Esophagus muscularis mucosa (tissue), 4 donors: Measurements from ENCODE around the gene CAPZA1. TPM values are rescaled to one million over a fixed set of nuclear protein-coding genes. Genes with fewer than 3 reads are reported as not detected.
A peak's percentile ranks its signal among the peaks of the same experiment; 100 is the strongest.
"Not testable (repeated sequence)": the region's sequence is repeated elsewhere in the genome, so short reads cannot be mapped to it uniquely, and the experiment has no call there.

ENCODE experiments used
- DNase-seq: peaks from one replicate; pipeline ENCODE4 v3.0.0-alpha.2; 2017; ENCODE audit errors: extremely low spot score
- H3K27ac ChIP-seq, 4 donors: fragments of 200-600 bp; sonication (generic); replicated peaks in 1 of 4; 1 replicate in 3 of 4; 2 replicates in 1 of 4; pipeline ENCODE4 v1.5.1; 2016 to 2019; ENCODE audit warnings: mild to moderate bottlenecking in 1 of 4
- H3K27me3 ChIP-seq, 4 donors: fragments of 200-600 bp; sonication (generic); one replicate each; pipeline versions ENCODE4 v1.5.1 to v1.6.0; 2016 to 2019
- H3K36me3 ChIP-seq, 4 donors: fragments of 200-600 bp; sonication (generic); one replicate each; pipeline ENCODE4 v1.5.1; 2016 to 2019
- H3K4me1 ChIP-seq, 4 donors: fragments of 200-600 bp; sonication (generic); one replicate each; pipeline ENCODE4 v1.5.1; 2016 to 2019
- H3K4me3 ChIP-seq, 4 donors: fragments of 200-600 bp; sonication (generic); 1 replicate in 2 of 4; 2 replicates in 2 of 4; pipeline ENCODE4 v1.5.1; 2016 to 2019; ENCODE audit warnings: mild to moderate bottlenecking in 4 of 4, moderate library complexity in 1 of 4
- H3K9me3 ChIP-seq, 4 donors: fragments of 200-600 bp; sonication (generic); 1 replicate in 3 of 4; 2 replicates in 1 of 4; pipeline ENCODE4 v1.5.1; 2016 to 2019
- CTCF ChIP-seq, 3 experiments: fragments of 200-600 bp in 2 of 3; fragments of 450-650 bp in 1 of 3; sonication (generic) in 2 of 3; IDR thresholded peaks; one replicate each; pipeline ENCODE4 v1.5.1; 2017 to 2019; ENCODE audit warnings: antibody characterized with exemption in 3 of 3, mild to moderate bottlenecking in 2 of 3, moderate library complexity in 1 of 3
- EP300 ChIP-seq: sonication (generic); formaldehyde crosslinking; IDR thresholded peaks from one replicate; pipeline ENCODE4 v1.6.1; 2017; ENCODE audit warnings: antibody characterized with exemption
- POLR2A ChIP-seq: fragments of 450-650 bp; IDR thresholded peaks from one replicate; pipeline ENCODE4 v1.6.1; 2017; ENCODE audit warnings: antibody characterized with exemption, moderate library complexity, mild to moderate bottlenecking, low read depth
- POLR2AphosphoS5 ChIP-seq, 2 donors: sonication (generic); formaldehyde crosslinking; IDR thresholded peaks; one replicate each; pipeline ENCODE4 v1.6.1; 2017; ENCODE audit warnings: antibody characterized with exemption in 2 of 2
- WGBS: methylation state at CpG from one replicate; pipeline ENCODE4 v1.1.5; 2018; 5-methylcytosine and 5-hydroxymethylcytosine counted together
- intact Hi-C: fragments of 100-400 bp; cut with DNase I; formaldehyde crosslinking; loops from one replicate; pipeline ENCODE4 v1.15.1; 2023
- total RNA-seq, 4 donors: library from RNA; depleted of rRNA; stranded (reverse); fragments of >200 nt; gene quantifications; one replicate each; pipeline versions ENCODE4 v1.1.0 to v1.2.1, GENCODE V29; 2016

Gene CAPZA1
- total RNA-seq, 4 donors from 2014 or later: 61.9 to 77.5 (median 69.1) TPM

- WGBS: 1% methylated on average over 11 of the region's 12 CpGs
- intact Hi-C loops: loop anchor here (2.0 kb wide), 1 partner anchor 89 kb away; the partner anchor contains the start of gene RHOC
- Histone ChIP-seq H3K9me3 (no peaks in the 10 kb centered on the region), H3K27me3 (no peaks in the 10 kb centered on the region), H3K4me1 (peaks cover 36 to 52% (median 46%) of the 10 kb centered on the region in 4 donors), H3K4me3 (peak overlapping the region; percentile 74 to 95 (median 79)), H3K27ac (peak overlapping the region; percentile 88 to 97 (median 94)), H3K36me3 (peaks cover 5 to 31% (median 19%) of the 10 kb centered on the region in 4 donors)
- no peak for DNase-seq
- TF ChIP-seq EP300: no peak
- TF ChIP-seq POLR2A: no peak
- no peak for TF ChIP-seq POLR2AphosphoS5 (IDR thresholded peaks at IDR 0.05)
- no peak for TF ChIP-seq CTCF (IDR thresholded peaks at IDR 0.05)
Measured at GRCh38 chr1:112618114-112618720, 1.4 kb upstream of the CAPZA1 start.

- Histone ChIP-seq H3K4me3 (peak within 1 kb of the TSS; percentile 74 to 95 (median 79)), H3K9me3 (no peaks in the 10 kb centered on the region), H3K27ac (peak within 1 kb of the TSS; percentile 88 to 97 (median 94)), H3K4me1 (peaks cover 37 to 50% (median 48%) of the 10 kb centered on the region in 4 donors), H3K27me3 (no peaks in the 10 kb centered on the region), H3K36me3 (peaks cover 5 to 24% (median 15%) of the 10 kb centered on the region in 4 donors)
- intact Hi-C loops: loop anchor here (2.0 kb wide), 1 partner anchor 88 kb away; the partner anchor contains the start of gene RHOC
- WGBS: 0% methylated on average over 10 of the region's 48 CpGs
- peak; percentile 95 for DNase-seq
- TF ChIP-seq POLR2AphosphoS5 (IDR thresholded peaks at IDR 0.05): peak in 1 of 2 donors; percentile 58
- TF ChIP-seq EP300: no peak
Measured at GRCh38 chr1:112618721-112619517, 713 bp upstream of the CAPZA1 start, which contains the start of gene ST7L. TSS of gene ST7L (minus strand) at chr1:112619141. CDS start at chr1:112619113, 28 bp downstream.

- H3K27ac ChIP-seq: peak overlapping the region; percentile 88 to 97 (median 94)
- peak overlapping the region; percentile 74 to 95 (median 79) for H3K4me3 ChIP-seq
- H3K36me3 ChIP-seq: peaks cover 4 to 13% (median 8%) of the 10 kb centered on the region in 4 donors
- no peaks in the 10 kb centered on the region for H3K9me3 ChIP-seq
- 1% methylated on average over 6 of the region's 6 CpGs for WGBS
- no peak for DNase-seq
- TF ChIP-seq EP300 (no peak), POLR2A (no peak), POLR2AphosphoS5 (IDR thresholded peaks at IDR 0.05) (no peak), CTCF (IDR thresholded peaks at IDR 0.05) (no peak)
- intact Hi-C loops: loop anchor here (10.0 kb wide), 1 partner anchor 226 kb away; the partner anchor contains the start of gene CTTNBP2NL
- peaks cover 47 to 63% (median 60%) of the 10 kb centered on the region in 4 donors for H3K4me1 ChIP-seq
- no peaks in the 10 kb centered on the region for H3K27me3 ChIP-seq
Measured at GRCh38 chr1:112620377-112620695, 704 bp downstream of the CAPZA1 start.

- H3K9me3 ChIP-seq, DNase-seq, H3K4me3 ChIP-seq, H3K36me3 ChIP-seq, H3K27ac ChIP-seq, H3K27me3 ChIP-seq: not testable (repeated sequence)
- intact Hi-C loops: loop anchor here (10.0 kb wide), 1 partner anchor 230 kb away; the partner anchor contains the start of gene CTTNBP2NL
- WGBS: 90% methylated on average over 5 of the region's 5 CpGs
- peaks cover 61 to 80% (median 77%) of the 10 kb centered on the region in 4 donors for H3K4me1 ChIP-seq
Measured at GRCh38 chr1:112624493-112624892, 4.9 kb downstream of the CAPZA1 start.

GRCh38 chr1:112625696-112626095 is 6.1 kb downstream of the CAPZA1 start:
- TF ChIP-seq POLR2A (no peak), CTCF (IDR thresholded peaks at IDR 0.05) (no peak), EP300 (no peak), POLR2AphosphoS5 (IDR thresholded peaks at IDR 0.05) (no peak)
- intact Hi-C loops: loop anchor here (5.0 to 10.0 kb wide), 2 partner anchors 42 to 231 kb away; partner anchors contain the start of gene CTTNBP2NL
- Histone ChIP-seq H3K4me1 (peaks cover 57 to 86% (median 81%) of the 10 kb centered on the region in 4 donors), H3K36me3 (no peaks in the 10 kb centered on the region), H3K27ac (no peak overlapping the region), H3K27me3 (no peaks in the 10 kb centered on the region), H3K4me3 (no peak overlapping the region), H3K9me3 (no peaks in the 10 kb centered on the region)
- no peak for DNase-seq
- 100% methylated on average over 2 of the region's 2 CpGs for WGBS
